KMS-11 (cell line): ENCODE measurements around the gene PA2G4.
A peak's percentile ranks its signal among the peaks of the same experiment; 100 is the strongest.

Source experiments
- H2AFZ ChIP-seq: fragments of 200-600 bp; sonication (generic); 2 replicates; pipeline ENCODE4 v1.6.1; 2016; ENCODE audit warnings: antibody characterized with exemption, mixed run types, low read depth
- H3K27ac ChIP-seq: fragments of 200-600 bp; sonication (generic); 2 replicates; pipeline ENCODE4 v1.6.1; 2016; ENCODE audit warnings: mild to moderate bottlenecking, mixed run types
- H3K27me3 ChIP-seq: fragments of 200-600 bp; sonication (generic); 2 replicates; pipeline ENCODE4 v1.6.1; 2017; ENCODE audit warnings: mild to moderate bottlenecking, low read depth, mixed run types, moderate library complexity; ENCODE audit not compliant: insufficient read depth
- H3K36me3 ChIP-seq: fragments of 200-600 bp; sonication (generic); 2 replicates; pipeline ENCODE4 v1.6.1; 2017; ENCODE audit warnings: mild to moderate bottlenecking, mixed run types; ENCODE audit not compliant: insufficient read depth
- H3K4me1 ChIP-seq: fragments of 200-600 bp; sonication (generic); 2 replicates; pipeline ENCODE4 v1.6.1; 2016; ENCODE audit warnings: mild to moderate bottlenecking, low read depth, mixed run types; ENCODE audit not compliant: poor library complexity, severe bottlenecking
- H3K4me2 ChIP-seq: fragments of 200-600 bp; sonication (generic); 2 replicates; pipeline ENCODE4 v1.7.0; 2016; ENCODE audit warnings: mild to moderate bottlenecking, mixed run types
- H3K4me3 ChIP-seq: fragments of 200-600 bp; sonication (generic); IDR thresholded peaks from 2 replicates; pipeline ENCODE4 v1.6.1; 2017; ENCODE audit warnings: low read depth, low read length, mixed read lengths; ENCODE audit not compliant: insufficient read depth
- H3K79me2 ChIP-seq: fragments of 200-600 bp; sonication (generic); 2 replicates; pipeline ENCODE4 v1.6.1; 2016; ENCODE audit warnings: low read depth, mixed run types; ENCODE audit not compliant: insufficient read depth
- H3K9ac ChIP-seq: fragments of 200-600 bp; sonication (generic); 2 replicates; pipeline ENCODE4 v1.6.1; 2016; ENCODE audit warnings: mild to moderate bottlenecking, mixed run types
- H4K20me1 ChIP-seq: fragments of 200-600 bp; sonication (generic); 2 replicates; pipeline ENCODE4 v1.6.1; 2016; ENCODE audit warnings: mild to moderate bottlenecking, mixed run types; ENCODE audit not compliant: insufficient read depth
- TF ChIP-seq, protein P1 (sequence below): fragments of 200-600 bp; sonication (generic); conservative IDR thresholded peaks from 2 replicates; pipeline ENCODE4 v1.6.1; 2017; ENCODE audit warnings: low read depth, mild to moderate bottlenecking, antibody characterized with exemption, low read length, moderate library complexity, mixed read lengths

The PA2G4 gene

GRCh38 chr12:56121204-56121870, 17.0 kb downstream of the PA2G4 start:
- H3K79me2 ChIP-seq, result peaks cover 15% of the 10 kb centered on the region
- H3K4me1 ChIP-seq, result peaks cover 29% of the 10 kb centered on the region
- no peak overlapping the region for H3K9ac ChIP-seq
- TF ChIP-seq, protein P1, sequence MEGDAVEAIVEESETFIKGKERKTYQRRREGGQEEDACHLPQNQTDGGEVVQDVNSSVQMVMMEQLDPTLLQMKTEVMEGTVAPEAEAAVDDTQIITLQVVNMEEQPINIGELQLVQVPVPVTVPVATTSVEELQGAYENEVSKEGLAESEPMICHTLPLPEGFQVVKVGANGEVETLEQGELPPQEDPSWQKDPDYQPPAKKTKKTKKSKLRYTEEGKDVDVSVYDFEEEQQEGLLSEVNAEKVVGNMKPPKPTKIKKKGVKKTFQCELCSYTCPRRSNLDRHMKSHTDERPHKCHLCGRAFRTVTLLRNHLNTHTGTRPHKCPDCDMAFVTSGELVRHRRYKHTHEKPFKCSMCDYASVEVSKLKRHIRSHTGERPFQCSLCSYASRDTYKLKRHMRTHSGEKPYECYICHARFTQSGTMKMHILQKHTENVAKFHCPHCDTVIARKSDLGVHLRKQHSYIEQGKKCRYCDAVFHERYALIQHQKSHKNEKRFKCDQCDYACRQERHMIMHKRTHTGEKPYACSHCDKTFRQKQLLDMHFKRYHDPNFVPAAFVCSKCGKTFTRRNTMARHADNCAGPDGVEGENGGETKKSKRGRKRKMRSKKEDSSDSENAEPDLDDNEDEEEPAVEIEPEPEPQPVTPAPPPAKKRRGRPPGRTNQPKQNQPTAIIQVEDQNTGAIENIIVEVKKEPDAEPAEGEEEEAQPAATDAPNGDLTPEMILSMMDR, result no peak
- no peak overlapping the region for H3K27ac ChIP-seq
- no peak overlapping the region for H2AFZ ChIP-seq
- H3K4me2 ChIP-seq, result no peak overlapping the region
- H3K27me3 ChIP-seq, result no peaks in the 10 kb centered on the region
- H4K20me1 ChIP-seq, result no peaks in the 10 kb centered on the region
- H3K36me3 ChIP-seq, result peaks cover 4% of the 10 kb centered on the region; the same call in 1 of the 2 replicates
- no peak overlapping the region for H3K4me3 ChIP-seq

- Histone ChIP-seq H2AFZ (no peak overlapping the region), H3K4me2 (no peak overlapping the region), H3K36me3 (no peaks in the 10 kb centered on the region), H3K27ac (no peak overlapping the region), H3K4me3 (no peak overlapping the region), H3K79me2 (peaks cover 2% of the 10 kb centered on the region; the same call in 1 of the 2 replicates), H3K9ac (no peak overlapping the region), H3K27me3 (no peaks in the 10 kb centered on the region), H4K20me1 (no peaks in the 10 kb centered on the region), H3K4me1 (peaks cover 42% of the 10 kb centered on the region)
- TF ChIP-seq, protein P1, result no peak
Observed at GRCh38 chr12:56122637-56123036, 18.3 kb downstream of the PA2G4 start.

- no peak overlapping the region for H2AFZ ChIP-seq
- no peaks in the 10 kb centered on the region for H3K27me3 ChIP-seq
- no peaks in the 10 kb centered on the region for H3K36me3 ChIP-seq
- H3K79me2 ChIP-seq, result peaks cover 10% of the 10 kb centered on the region; the same call in 1 of the 2 replicates
- H3K4me3 ChIP-seq, result no peak overlapping the region
- TF ChIP-seq, protein P1, result no peak
- H3K9ac ChIP-seq, result no peak overlapping the region
- H3K27ac ChIP-seq, result no peak overlapping the region
- peaks cover 37% of the 10 kb centered on the region for H3K4me1 ChIP-seq
- no peaks in the 10 kb centered on the region for H4K20me1 ChIP-seq
- no peak overlapping the region for H3K4me2 ChIP-seq
Observed at GRCh38 chr12:56124133-56124532, 19.8 kb downstream of the PA2G4 start.

GRCh38 chr12:56126732-56127239, 22.4 kb downstream of the PA2G4 start:
- peak overlapping the region; percentile 89 for H3K4me2 ChIP-seq
- H3K4me1 ChIP-seq, result peaks cover 34% of the 10 kb centered on the region
- peak overlapping the region; percentile 37; the same call in 1 of the 2 replicates for H3K9ac ChIP-seq
- 0 out of 2 replicates have a peak overlapping the region, but pooled peaks have one; percentile 1 for H2AFZ ChIP-seq
- no peak overlapping the region for H3K4me3 ChIP-seq
- H3K36me3 ChIP-seq, result 0 out of 2 replicates have a peak, but pooled peaks cover 4% of the 10 kb centered on the region
- peak overlapping the region; percentile 58 for H3K27ac ChIP-seq
- H3K79me2 ChIP-seq, result peaks cover 26% of the 10 kb centered on the region; the same call in 1 of the 2 replicates
- H3K27me3 ChIP-seq, result no peaks in the 10 kb centered on the region
- TF ChIP-seq, protein P1, result no peak
- H4K20me1 ChIP-seq, result no peaks in the 10 kb centered on the region
